ENCODE measurements around the gene OR7G3. TPM values are rescaled to one million over a fixed set of nuclear protein-coding genes. Genes with fewer than 3 reads are reported as not detected.

OR7G3 gene
- total RNA-seq, 1 experiment from 2014 or later = not detected

DNA sequence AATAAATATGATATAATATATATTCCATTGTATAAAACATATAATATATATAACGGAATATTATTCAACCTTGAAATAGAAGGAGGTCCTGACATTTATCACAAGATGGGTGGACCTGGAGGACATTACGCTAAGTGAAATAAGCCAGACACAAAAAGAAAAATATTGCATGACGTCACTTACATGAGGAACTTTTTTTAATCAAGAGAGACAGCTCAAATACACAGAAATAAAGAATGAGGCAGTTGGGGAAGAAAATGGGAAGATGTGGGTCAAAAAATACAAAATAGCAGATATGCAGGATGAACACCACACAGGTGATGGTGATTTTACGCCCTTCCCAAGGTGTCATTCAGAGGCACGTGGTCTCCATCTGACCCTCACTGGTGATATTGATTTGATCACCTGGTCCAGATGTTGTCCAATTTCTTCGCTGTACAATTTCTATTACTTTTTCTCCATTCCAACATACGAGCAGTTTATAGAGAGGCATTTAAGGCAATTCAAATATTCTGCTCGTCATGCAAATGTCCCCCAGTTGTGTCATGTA, 12.9 kb upstream of the OR7G3 start:
- Mint-ChIP-seq H3K27ac (ENCODE audit: unreplicated experiment) (peak overlapping the region; percentile 97), H3K27me3 (ENCODE audit: unreplicated experiment) (no peaks in the 10 kb centered on the region), H3K9me3 (ENCODE audit: low read depth, unreplicated experiment) (peaks cover 3% of the 10 kb centered on the region), H3K4me3 (ENCODE audit: low read depth, unreplicated experiment) (peak overlapping the region; percentile 98), H3K4me1 (ENCODE audit: low read depth, unreplicated experiment) (no peaks in the 10 kb centered on the region), H3K36me3 (ENCODE audit: insufficient read depth, unreplicated experiment) (peaks cover 28% of the 10 kb centered on the region)
- TF ChIP-seq, protein P1, sequence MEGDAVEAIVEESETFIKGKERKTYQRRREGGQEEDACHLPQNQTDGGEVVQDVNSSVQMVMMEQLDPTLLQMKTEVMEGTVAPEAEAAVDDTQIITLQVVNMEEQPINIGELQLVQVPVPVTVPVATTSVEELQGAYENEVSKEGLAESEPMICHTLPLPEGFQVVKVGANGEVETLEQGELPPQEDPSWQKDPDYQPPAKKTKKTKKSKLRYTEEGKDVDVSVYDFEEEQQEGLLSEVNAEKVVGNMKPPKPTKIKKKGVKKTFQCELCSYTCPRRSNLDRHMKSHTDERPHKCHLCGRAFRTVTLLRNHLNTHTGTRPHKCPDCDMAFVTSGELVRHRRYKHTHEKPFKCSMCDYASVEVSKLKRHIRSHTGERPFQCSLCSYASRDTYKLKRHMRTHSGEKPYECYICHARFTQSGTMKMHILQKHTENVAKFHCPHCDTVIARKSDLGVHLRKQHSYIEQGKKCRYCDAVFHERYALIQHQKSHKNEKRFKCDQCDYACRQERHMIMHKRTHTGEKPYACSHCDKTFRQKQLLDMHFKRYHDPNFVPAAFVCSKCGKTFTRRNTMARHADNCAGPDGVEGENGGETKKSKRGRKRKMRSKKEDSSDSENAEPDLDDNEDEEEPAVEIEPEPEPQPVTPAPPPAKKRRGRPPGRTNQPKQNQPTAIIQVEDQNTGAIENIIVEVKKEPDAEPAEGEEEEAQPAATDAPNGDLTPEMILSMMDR (IDR thresholded peaks at IDR 0.05; ENCODE audit: unreplicated experiment) = no peak
- no peak for DNase-seq
- TSS peak; percentile 71 for BruUV-seq (replicated peaks)
- intact Hi-C loops (cut with micrococcal nuclease; ENCODE audit: unreplicated experiment) = loop anchor here (10.0 kb wide), 1 partner anchor 445 kb away; the partner anchor contains the start of gene ZNF121
- CTCF ChIA-PET = no interaction called here

DNA sequence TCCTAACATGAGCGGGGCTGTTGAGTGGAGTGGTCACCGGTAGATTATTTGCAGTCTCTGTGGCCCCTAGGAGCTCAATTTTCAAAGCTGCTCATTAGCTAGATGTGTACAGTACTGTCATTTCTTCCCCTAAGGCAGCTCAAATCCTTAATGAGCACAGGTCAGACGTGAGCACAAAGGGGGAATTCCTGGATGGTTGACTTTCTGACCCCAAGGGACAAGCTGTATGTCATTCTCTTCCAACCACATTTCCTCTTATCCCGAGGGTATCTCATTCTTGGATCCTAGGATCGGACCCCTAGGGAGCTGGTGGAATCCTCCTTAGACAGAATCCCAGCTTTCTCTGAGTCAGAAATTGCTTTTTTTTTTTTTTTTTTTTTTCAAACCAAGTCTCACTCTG, 5.7 kb upstream of the OR7G3 start:
- H3K4me1 Mint-ChIP-seq (ENCODE audit: low read depth, unreplicated experiment) = no peaks in the 10 kb centered on the region
- intact Hi-C loops (cut with micrococcal nuclease; ENCODE audit: unreplicated experiment) = no loop called here
- CTCF ChIA-PET = no interaction called here
- H3K9me3 Mint-ChIP-seq (ENCODE audit: low read depth, unreplicated experiment) = peaks cover 4% of the 10 kb centered on the region
- no peak overlapping the region for H3K27ac Mint-ChIP-seq (ENCODE audit: unreplicated experiment)
- BruUV-seq (replicated peaks) = no TSS peak
- no peak overlapping the region for H3K4me3 Mint-ChIP-seq (ENCODE audit: low read depth, unreplicated experiment)
- DNase-seq = no peak
- H3K27me3 Mint-ChIP-seq (ENCODE audit: unreplicated experiment) = no peaks in the 10 kb centered on the region
- TF ChIP-seq, protein P1 (IDR thresholded peaks at IDR 0.05; ENCODE audit: unreplicated experiment) = no peak
- no peaks in the 10 kb centered on the region for H3K36me3 Mint-ChIP-seq (ENCODE audit: insufficient read depth, unreplicated experiment)

DNA sequence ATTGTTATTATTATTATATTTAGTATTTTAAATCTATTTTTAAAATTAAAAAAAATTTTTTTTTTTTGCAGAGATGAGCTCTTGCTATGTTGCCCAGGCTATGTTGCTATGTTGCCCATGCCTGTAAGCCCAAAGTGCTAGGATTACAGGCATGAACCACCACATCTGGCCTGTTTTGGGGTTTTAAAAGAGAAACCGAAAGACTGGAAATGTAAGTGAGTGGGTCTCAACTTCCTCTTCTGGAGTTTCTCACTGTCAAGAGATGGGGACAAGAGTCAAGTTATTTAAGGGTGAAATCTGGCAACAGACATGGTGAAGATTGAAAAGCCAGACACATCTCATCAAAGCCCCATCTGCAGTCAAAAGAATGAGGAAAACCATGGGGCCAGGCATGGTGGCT, 4.2 kb upstream of the OR7G3 start:
- CTCF ChIA-PET = no interaction called here

DNA sequence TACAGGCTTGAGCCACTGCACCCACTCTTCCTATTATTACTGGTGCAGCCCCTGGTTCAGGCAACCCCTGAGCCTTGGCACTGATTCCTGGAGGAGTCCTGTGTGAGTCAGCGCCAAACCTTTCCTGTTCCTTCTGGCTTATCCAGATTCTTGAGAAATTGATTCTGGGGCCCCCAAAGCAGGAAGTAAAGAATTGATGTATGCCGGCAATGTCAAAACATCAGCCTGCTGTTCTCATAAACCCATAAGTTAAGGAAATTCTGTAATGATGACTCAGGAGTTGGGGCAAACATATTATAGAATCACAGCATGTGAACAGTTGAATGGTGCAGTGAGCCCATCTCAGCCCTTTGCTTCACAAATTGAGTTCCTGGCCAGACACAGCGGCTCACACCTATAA, 1.4 kb upstream of the OR7G3 start:
- CTCF ChIA-PET = no interaction called here
- Mint-ChIP-seq H3K4me1 (ENCODE audit: low read depth, unreplicated experiment) (no peaks in the 10 kb centered on the region), H3K9me3 (ENCODE audit: low read depth, unreplicated experiment) (peaks cover 12% of the 10 kb centered on the region), H3K27ac (ENCODE audit: unreplicated experiment) (peak overlapping the region; percentile 64), H3K36me3 (ENCODE audit: insufficient read depth, unreplicated experiment) (no peaks in the 10 kb centered on the region), H3K27me3 (ENCODE audit: unreplicated experiment) (no peaks in the 10 kb centered on the region), H3K4me3 (ENCODE audit: low read depth, unreplicated experiment) (no peak overlapping the region)
- peak; percentile 72 for DNase-seq
- no TSS peak for BruUV-seq (replicated peaks)
- TF ChIP-seq, protein P1 (IDR thresholded peaks at IDR 0.05; ENCODE audit: unreplicated experiment) = no peak
- intact Hi-C loops (cut with micrococcal nuclease; ENCODE audit: unreplicated experiment) = no loop called here

More for the DNA sequence above, 4.2 kb upstream of the OR7G3 start:
- intact Hi-C loops (cut with micrococcal nuclease; ENCODE audit: unreplicated experiment) = no loop called here
- Mint-ChIP-seq H3K36me3 (ENCODE audit: insufficient read depth, unreplicated experiment) (no peaks in the 10 kb centered on the region), H3K27me3 (ENCODE audit: unreplicated experiment) (no peaks in the 10 kb centered on the region), H3K27ac (ENCODE audit: unreplicated experiment) (no peak overlapping the region), H3K9me3 (ENCODE audit: low read depth, unreplicated experiment) (peaks cover 12% of the 10 kb centered on the region), H3K4me3 (ENCODE audit: low read depth, unreplicated experiment) (no peak overlapping the region), H3K4me1 (ENCODE audit: low read depth, unreplicated experiment) (no peaks in the 10 kb centered on the region)
- no peak for DNase-seq
- TF ChIP-seq, protein P1 (IDR thresholded peaks at IDR 0.05; ENCODE audit: unreplicated experiment) = no peak
- BruUV-seq (replicated peaks) = no TSS peak

Data from Calu3 (cell line).